ENCODE measurements around the gene JAK2. TPM values are rescaled to one million over a fixed set of nuclear protein-coding genes. Genes with fewer than 3 reads are reported as not detected.
"Not testable (repeated sequence)": the region's sequence is repeated elsewhere in the genome, so short reads cannot be mapped to it uniquely, and the experiment has no call there.

The JAK2 gene
- total and polyA plus RNA-seq, 12 donors, result 2.3 to 95.6 (median 32.9) TPM

DNA sequence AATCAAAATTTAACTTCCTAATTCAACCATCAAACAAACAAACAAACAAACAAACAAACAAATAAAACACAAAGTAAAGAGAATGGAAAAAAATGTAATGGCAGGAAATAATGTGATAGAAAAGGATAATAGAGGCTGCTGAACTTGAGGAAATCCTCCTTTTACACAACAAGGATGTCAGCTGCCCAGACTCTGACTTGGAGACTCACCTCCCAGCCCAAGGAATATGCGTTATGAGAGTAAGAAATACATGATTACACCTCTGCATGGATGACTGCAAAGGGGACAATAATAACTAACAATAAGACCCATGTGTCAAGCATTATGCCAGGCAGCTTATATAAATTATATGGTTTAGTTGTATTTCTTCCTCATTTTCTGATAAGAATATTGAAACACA is 46.6 kb upstream of the JAK2 start:
- H3K9me3 ChIP-seq, result no peaks in the 10 kb centered on the region
- TF ChIP-seq, protein P1, sequence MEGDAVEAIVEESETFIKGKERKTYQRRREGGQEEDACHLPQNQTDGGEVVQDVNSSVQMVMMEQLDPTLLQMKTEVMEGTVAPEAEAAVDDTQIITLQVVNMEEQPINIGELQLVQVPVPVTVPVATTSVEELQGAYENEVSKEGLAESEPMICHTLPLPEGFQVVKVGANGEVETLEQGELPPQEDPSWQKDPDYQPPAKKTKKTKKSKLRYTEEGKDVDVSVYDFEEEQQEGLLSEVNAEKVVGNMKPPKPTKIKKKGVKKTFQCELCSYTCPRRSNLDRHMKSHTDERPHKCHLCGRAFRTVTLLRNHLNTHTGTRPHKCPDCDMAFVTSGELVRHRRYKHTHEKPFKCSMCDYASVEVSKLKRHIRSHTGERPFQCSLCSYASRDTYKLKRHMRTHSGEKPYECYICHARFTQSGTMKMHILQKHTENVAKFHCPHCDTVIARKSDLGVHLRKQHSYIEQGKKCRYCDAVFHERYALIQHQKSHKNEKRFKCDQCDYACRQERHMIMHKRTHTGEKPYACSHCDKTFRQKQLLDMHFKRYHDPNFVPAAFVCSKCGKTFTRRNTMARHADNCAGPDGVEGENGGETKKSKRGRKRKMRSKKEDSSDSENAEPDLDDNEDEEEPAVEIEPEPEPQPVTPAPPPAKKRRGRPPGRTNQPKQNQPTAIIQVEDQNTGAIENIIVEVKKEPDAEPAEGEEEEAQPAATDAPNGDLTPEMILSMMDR (IDR thresholded peaks at IDR 0.05), result no peak
- 71 to 79% methylated on average over 1 of the region's 1 CpG for WGBS, 2 donors
- H3K4me3 ChIP-seq, result no peak overlapping the region
- H3K36me3 ChIP-seq, result no peaks in the 10 kb centered on the region
- peaks cover 0 to 75% (median 46%) of the 10 kb centered on the region in 9 donors for H3K4me1 ChIP-seq
- intact Hi-C loops (cut with DNase I), result loop anchor here in 4 of 10 donors (5.0 to 10.0 kb wide), 2 partner anchors 46 to 49 kb away; partner anchors contain the start of gene JAK2 (in 4 of the 4)
- no peak for DNase-seq
- H3K27ac ChIP-seq, result peak overlapping the region in 1 of 10 donors; percentile 76
- ATAC-seq, result no peak
- H3K27me3 ChIP-seq, result no peaks in the 10 kb centered on the region

DNA sequence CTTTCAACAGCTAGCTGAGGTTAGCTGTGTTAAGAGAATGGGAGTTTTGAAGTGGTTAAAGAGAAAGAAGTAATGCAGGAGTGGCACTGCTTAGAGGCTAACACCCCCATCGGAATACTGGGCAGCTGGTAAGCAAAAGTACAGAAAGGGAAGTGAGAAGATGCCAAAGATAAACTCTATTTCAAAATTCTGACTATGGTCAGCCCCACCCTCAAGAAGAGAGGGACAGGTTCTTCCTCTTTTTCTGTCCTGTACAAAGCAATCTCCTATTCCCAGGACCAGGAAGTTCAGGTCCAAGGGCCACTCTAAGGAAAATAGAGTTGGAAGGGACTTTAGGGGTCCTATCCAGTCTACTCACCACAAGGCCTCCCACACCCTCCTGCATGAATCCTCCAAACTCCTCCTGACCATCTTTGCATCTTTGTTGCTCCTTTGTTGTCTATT is 45.9 kb upstream of the JAK2 start:
- Histone ChIP-seq H3K27ac (peak overlapping the region in 1 of 10 donors; percentile 76), H3K27me3 (no peaks in the 10 kb centered on the region), H3K36me3 (no peaks in the 10 kb centered on the region), H3K9me3 (no peaks in the 10 kb centered on the region), H3K4me1 (peaks cover 0 to 79% (median 46%) of the 10 kb centered on the region in 9 donors), H3K4me3 (no peak overlapping the region)
- 57 to 74% methylated on average over 1 of the region's 1 CpG for WGBS, 2 donors
- ATAC-seq, result peak; percentile 25 to 71 (median 51)
- intact Hi-C loops (cut with DNase I), result loop anchor here in 4 of 10 donors (5.0 to 10.0 kb wide), 2 partner anchors 46 to 48 kb away; partner anchors contain the start of gene JAK2 (in 4 of the 4)
- no peak for DNase-seq
- TF ChIP-seq, protein P1 (IDR thresholded peaks at IDR 0.05), result no peak

DNA sequence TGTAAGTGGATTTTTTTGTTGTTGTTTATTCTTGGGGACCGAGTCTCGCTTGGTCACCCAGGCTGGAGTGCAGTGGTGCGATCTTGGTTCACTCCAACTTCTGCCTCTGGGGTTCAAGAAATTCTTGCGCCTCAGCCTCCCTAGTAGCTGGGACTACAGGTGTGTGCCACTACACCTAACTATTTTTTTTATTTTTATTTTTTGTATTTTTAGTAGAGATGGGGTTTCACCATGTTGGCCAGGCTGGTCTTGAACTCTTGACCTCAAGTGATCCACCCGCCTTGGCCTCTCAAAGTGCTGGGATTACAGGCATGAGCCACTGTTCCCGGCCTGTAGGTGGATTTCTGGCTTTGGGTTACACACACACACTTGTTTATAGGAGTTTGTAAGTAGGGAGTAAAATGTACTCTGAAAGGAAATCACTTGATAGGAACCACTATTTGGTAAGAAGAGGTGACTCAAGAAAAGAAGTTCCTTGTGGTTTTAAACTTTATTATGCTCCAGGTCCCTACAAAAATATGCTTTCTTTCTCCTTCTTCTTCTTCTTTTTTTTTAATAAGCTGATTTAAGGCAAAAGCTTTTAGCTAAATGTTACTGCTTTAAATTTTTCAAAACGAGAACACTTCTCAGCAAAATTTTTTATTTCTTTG is 42.9 kb upstream of the JAK2 start:
- H3K27me3 ChIP-seq; DNase-seq; H3K9me3 ChIP-seq; intact Hi-C loops (cut with DNase I); H3K4me3 ChIP-seq; ATAC-seq; H3K36me3 ChIP-seq: not testable (repeated sequence)
- H3K4me1 ChIP-seq, result peaks cover 0 to 64% (median 20%) of the 10 kb centered on the region in 9 donors
- WGBS, 2 donors, result 79 to 84% methylated on average over 7 of the region's 7 CpGs
- peak overlapping the region in 3 of 10 donors; percentile 7 to 80 (median 24) for H3K27ac ChIP-seq

DNA sequence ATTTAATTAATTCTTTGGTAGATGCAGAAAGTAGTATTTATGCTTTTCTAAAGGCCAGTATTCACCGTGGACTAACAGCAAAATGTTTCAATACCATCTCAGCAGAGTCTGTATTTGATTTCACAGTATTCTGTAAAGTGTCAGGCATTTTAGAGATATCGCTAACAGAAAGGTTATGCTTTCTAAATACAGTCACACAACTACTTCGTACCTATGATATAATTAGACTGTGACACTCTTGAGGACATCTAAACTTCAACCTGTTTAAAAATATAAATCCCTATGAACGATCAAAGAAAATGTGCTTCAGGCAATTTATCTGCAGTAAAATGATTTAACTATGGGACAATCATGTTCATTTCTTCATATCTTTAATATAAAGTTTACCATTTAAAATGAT is 41.7 kb upstream of the JAK2 start:
- Histone ChIP-seq H3K4me1 (peaks cover 0 to 52% (median 10%) of the 10 kb centered on the region in 9 donors), H3K9me3 (no peaks in the 10 kb centered on the region), H3K4me3 (no peak overlapping the region), H3K27me3 (no peaks in the 10 kb centered on the region), H3K27ac (peak overlapping the region in 3 of 10 donors; percentile 20 to 34 (median 24)), H3K36me3 (no peaks in the 10 kb centered on the region)
- intact Hi-C loops (cut with DNase I), result no loop called here
- 58 to 66% methylated on average over 4 of the region's 4 CpGs for WGBS, 2 donors
- ATAC-seq, result peak in 2 of 8 donors; percentile 59 to 84
- no peak for DNase-seq
- TF ChIP-seq, protein P1 (IDR thresholded peaks at IDR 0.05), result no peak

DNA sequence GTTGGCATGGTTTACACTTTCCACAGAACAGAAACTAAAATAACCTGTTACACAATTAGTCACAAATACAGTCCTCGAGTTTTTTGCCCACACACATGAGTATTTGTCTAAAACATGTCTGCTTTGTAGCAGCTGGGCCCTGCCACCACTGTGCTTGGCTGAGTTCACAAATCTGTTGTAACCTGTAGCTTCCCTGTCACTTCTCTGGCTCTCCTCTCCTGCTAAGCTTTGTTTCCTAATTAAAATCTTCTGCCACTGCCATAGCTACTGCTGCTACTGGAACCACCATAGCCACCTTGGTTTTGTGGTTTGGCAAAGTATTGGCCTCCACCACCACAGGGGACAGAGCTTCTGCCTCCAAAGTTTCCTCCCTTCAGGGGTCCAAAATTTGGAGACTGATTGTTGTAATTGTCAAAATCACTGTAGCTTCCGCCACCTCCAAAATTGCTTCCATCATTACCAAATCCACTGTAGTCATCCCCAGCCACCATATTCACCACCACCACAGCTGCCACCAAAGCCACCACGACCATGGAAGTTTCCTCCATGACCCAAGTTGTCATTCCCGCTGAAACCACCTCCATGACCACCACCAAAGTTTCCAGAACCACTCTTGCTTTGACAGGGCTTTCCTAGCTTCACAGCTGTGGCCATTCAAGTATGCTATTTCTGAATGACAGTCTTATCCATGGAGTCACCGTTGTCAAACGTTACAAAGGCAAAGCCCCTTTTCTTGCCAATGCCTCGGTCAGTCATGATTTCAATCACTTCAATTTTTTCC is 40.5 kb upstream of the JAK2 start:
- 83 to 87% methylated on average over 7 of the region's 7 CpGs for WGBS, 2 donors
- H3K36me3 ChIP-seq; H3K27ac ChIP-seq; ATAC-seq; H3K27me3 ChIP-seq; DNase-seq; H3K4me3 ChIP-seq; intact Hi-C loops (cut with DNase I); H3K9me3 ChIP-seq: not testable (repeated sequence)
- peaks cover 0 to 39% (median 8%) of the 10 kb centered on the region in 9 donors for H3K4me1 ChIP-seq

Measured in heart right ventricle (tissue), 16 donors.